K562 (cell line): ENCODE results near the gene RNF19B. TPM values are rescaled to one million over a fixed set of nuclear protein-coding genes. Genes with fewer than 3 reads are reported as not detected.

Source experiments
- ETV6 ChIP-seq, 3 experiments: fragments of 150-350 bp in 1 of 3; sonication (generic) in 1 of 3; formaldehyde crosslinking in 1 of 3; IDR thresholded peaks; 2 replicates each; pipeline versions ENCODE4 v1.6.1 to v1.8.0; 2014 to 2022; ENCODE audit warnings: borderline replicate concordance in 2 of 3, low read depth in 2 of 3, antibody characterized with exemption in 1 of 3, low read length in 1 of 3, mild to moderate bottlenecking in 1 of 3, missing genetic modification reagents in 1 of 3
- EWSR1 ChIP-seq: fragments of 450-650 bp; IDR thresholded peaks from 2 replicates; pipeline ENCODE4 v1.6.1; 2018; ENCODE audit warnings: borderline replicate concordance, mild to moderate bottlenecking, low read depth, moderate library complexity; ENCODE audit not compliant: partially characterized antibody
- ILK ChIP-seq: fragments of 450-650 bp; IDR thresholded peaks from 2 replicates; pipeline ENCODE4 v1.6.1; 2016; ENCODE audit warnings: missing genetic modification characterization, low read depth, mild to moderate bottlenecking, missing compliant biosample characterization, moderate library complexity, borderline replicate concordance
- KDM1A ChIP-seq, 2 experiments: fragments of 450-650 bp; IDR thresholded peaks; 2 replicates each; pipeline ENCODE4 v1.6.1; 2016; ENCODE audit warnings: mild to moderate bottlenecking in 2 of 2
- LEF1 ChIP-seq: fragments of 450-650 bp; IDR thresholded peaks from 2 replicates; pipeline ENCODE4 v1.6.1; 2016; ENCODE audit warnings: mild to moderate bottlenecking
- NCOA1 ChIP-seq: fragments of 450-650 bp; IDR thresholded peaks from 2 replicates; pipeline ENCODE4 v1.6.1; 2016; ENCODE audit warnings: low read depth
- NR2F6 ChIP-seq: fragments of 450-650 bp; formaldehyde crosslinking; IDR thresholded peaks from 2 replicates; pipeline ENCODE4 v1.4.0; 2020; ENCODE audit warnings: mild to moderate bottlenecking
- NRF1 ChIP-seq, 2 experiments: fragments of 450-650 bp; IDR thresholded peaks in 1 of 2; conservative IDR thresholded peaks in 1 of 2; 2 replicates each; pipeline ENCODE4 v1.6.1; 2014; ENCODE audit warnings: mild to moderate bottlenecking in 2 of 2
- POLR2AphosphoS5 ChIP-seq: IDR thresholded peaks from 2 replicates; pipeline ENCODE4 v1.6.1; 2011; ENCODE audit warnings: mild to moderate bottlenecking, low read depth, low read length, moderate library complexity; ENCODE audit not compliant: control insufficient read depth, insufficient read depth
- POLR2B ChIP-seq: fragments of 450-650 bp; IDR thresholded peaks from 2 replicates; pipeline ENCODE4 v1.6.1; 2018; ENCODE audit warnings: low read depth; ENCODE audit not compliant: partially characterized antibody
- PRMT5 ChIP-seq: sonication (generic); formaldehyde crosslinking; IDR thresholded peaks from 2 replicates; pipeline ENCODE4 v1.5.0; 2020; ENCODE audit warnings: missing genetic modification reagents
- U2AF1 ChIP-seq: fragments of 200-400 bp; formaldehyde crosslinking; optimal IDR thresholded peaks from 2 replicates; pipeline ENCODE3; 2017; ENCODE audit warnings: mild to moderate bottlenecking, low read depth, low read length, moderate library complexity
- YY1 ChIP-seq, 3 experiments: IDR thresholded peaks; 2 replicates each; pipeline ENCODE4 v1.6.1; 2011; ENCODE audit warnings: low read length in 2 of 3, mild to moderate bottlenecking in 2 of 3, moderate library complexity in 2 of 3, borderline replicate concordance in 1 of 3, control low read depth in 1 of 3, low read depth in 1 of 3; ENCODE audit not compliant: insufficient read depth in 3 of 3, insufficient replicate concordance in 2 of 3, control insufficient read depth in 1 of 3, insufficient read length in 1 of 3; ENCODE audit errors: extremely low read depth in 1 of 3
- ZBTB7A ChIP-seq: IDR thresholded peaks from 2 replicates; pipeline ENCODE4 v1.6.1; 2011; ENCODE audit warnings: low read depth, mild to moderate bottlenecking, low read length, moderate library complexity, borderline replicate concordance; ENCODE audit not compliant: control insufficient read depth
- ZC3H8 ChIP-seq: fragments of 450-650 bp; IDR thresholded peaks from 2 replicates; pipeline ENCODE4 v1.6.1; 2017
- ZNF384 ChIP-seq: IDR thresholded peaks from 2 replicates; pipeline ENCODE4 v1.6.1; 2012; ENCODE audit warnings: low read depth, low read length, improper control_type of control experiment
- ZNF507 ChIP-seq: conservative IDR thresholded peaks from 2 replicates; pipeline ENCODE4 v1.6.1; 2017; ENCODE audit warnings: missing genetic modification characterization, missing compliant biosample characterization
- polyA plus RNA-seq, 8 experiments: library from polyadenylated mRNA; depleted of rRNA in 4 of 8; stranded (reverse) in 5 of 8; unstranded in 3 of 8; fragments of >200 nt; fragmentation: Nextera tagmentation in 2 of 8; fragmentation: Illumina TruSeq in 1 of 8; extraction: Ambion mirVana in 2 of 8; extraction: Trizol in 1 of 8; gene quantifications; 2 replicates each; pipeline versions ENCODE4 v1.2.1 to v1.2.3, GENCODE V29; 2011 to 2014; ENCODE audit warnings: inconsistent platforms in 1 of 8, missing spikeins in 1 of 8
- total RNA-seq, 7 experiments: library from RNA; depleted of rRNA in 6 of 7; stranded (reverse); fragments of >200 nt in 6 of 7; fragmentation: Illumina TruSeq in 2 of 7; extraction: Trizol in 2 of 7; gene quantifications; 2 replicates each; pipeline versions ENCODE4 v1.2.1 to v1.2.3, GENCODE V29; 2011 to 2021; ENCODE audit warnings: low replicate concordance in 1 of 7
- TF ChIP-seq, protein P1 (sequence below): fragments of 150-350 bp; conservative IDR thresholded peaks from 2 replicates; pipeline ENCODE4 v1.6.1; 2014; ENCODE audit warnings: low read length
- TF ChIP-seq, protein P2 (sequence below): fragments of 450-650 bp; IDR thresholded peaks from 2 replicates; pipeline ENCODE4 v1.6.1; 2017; ENCODE audit warnings: antibody characterized with exemption
- TF ChIP-seq, protein P3 (sequence below): sonication (generic); formaldehyde crosslinking; IDR thresholded peaks from 2 replicates; pipeline ENCODE4 v1.8.0; 2022; ENCODE audit warnings: mild to moderate bottlenecking, low read depth, missing genetic modification reagents
- TF ChIP-seq, protein P4 (sequence below): sonication (generic); formaldehyde crosslinking; IDR thresholded peaks from 2 replicates; pipeline ENCODE4 v1.8.0; 2022; ENCODE audit warnings: mild to moderate bottlenecking, missing genetic modification reagents

The RNF19B gene
- total and polyA plus RNA-seq, 9 of the 15 experiments (the other 6 are each of a cell fraction or from before 2014, with no cell fraction given), result 2.6 to 14.9 (median 10.1) TPM

DNA sequence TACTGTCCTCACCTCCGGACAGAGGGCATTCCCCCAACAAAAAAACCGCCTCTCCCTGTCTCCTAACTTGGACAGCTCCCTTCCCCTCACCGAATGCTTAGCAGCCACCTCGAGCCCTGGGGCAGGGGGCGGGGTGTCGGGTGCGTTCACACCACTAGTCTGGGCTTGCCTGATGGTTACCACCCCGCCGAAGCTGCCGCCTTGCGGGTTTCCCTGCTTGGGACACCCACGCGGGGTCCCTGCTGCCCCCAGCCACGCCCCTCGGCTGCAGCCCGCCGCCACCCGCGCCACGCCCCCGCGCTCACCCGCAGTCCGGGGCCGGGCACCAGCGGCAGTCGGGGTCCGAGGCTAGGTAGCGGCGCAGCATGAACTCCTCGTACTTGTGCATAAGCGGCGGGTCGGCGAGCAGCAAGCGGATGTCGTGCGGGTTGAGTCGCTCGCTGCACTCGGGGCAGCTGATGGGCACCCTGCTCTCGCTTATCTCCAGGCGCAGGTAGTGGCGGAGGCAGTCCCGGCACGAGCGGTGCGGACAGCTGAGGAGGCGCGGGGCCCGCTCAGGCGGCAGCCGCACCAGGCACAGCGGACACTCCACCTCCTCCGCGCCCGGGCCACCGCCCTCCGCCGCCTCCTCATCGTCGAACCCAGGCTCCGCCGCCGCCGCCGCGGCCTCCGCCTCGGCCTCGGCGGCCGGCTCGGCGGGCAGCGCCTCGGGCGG, 706 bp downstream of the RNF19B start (continued):
- TF ChIP-seq, protein P1, sequence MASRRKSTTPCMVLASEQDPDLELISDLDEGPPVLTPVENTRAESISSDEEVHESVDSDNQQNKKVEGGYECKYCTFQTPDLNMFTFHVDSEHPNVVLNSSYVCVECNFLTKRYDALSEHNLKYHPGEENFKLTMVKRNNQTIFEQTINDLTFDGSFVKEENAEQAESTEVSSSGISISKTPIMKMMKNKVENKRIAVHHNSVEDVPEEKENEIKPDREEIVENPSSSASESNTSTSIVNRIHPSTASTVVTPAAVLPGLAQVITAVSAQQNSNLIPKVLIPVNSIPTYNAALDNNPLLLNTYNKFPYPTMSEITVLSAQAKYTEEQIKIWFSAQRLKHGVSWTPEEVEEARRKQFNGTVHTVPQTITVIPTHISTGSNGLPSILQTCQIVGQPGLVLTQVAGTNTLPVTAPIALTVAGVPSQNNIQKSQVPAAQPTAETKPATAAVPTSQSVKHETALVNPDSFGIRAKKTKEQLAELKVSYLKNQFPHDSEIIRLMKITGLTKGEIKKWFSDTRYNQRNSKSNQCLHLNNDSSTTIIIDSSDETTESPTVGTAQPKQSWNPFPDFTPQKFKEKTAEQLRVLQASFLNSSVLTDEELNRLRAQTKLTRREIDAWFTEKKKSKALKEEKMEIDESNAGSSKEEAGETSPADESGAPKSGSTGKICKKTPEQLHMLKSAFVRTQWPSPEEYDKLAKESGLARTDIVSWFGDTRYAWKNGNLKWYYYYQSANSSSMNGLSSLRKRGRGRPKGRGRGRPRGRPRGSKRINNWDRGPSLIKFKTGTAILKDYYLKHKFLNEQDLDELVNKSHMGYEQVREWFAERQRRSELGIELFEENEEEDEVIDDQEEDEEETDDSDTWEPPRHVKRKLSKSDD, result no peak
- TF ChIP-seq KDM1A (IDR thresholded peaks at IDR 0.05) (no peak), YY1 (IDR thresholded peaks at IDR 0.05; ENCODE audit: borderline replicate concordance in 1 of 3, control insufficient read depth in 1 of 3, extremely low read depth in 1 of 3, insufficient read depth in 3 of 3, insufficient read length in 1 of 3, insufficient replicate concordance in 2 of 3, low read depth in 1 of 3, low read length in 2 of 3) (no peak), ZBTB7A (peak; percentile 81), EWSR1 (no peak), NCOA1 (no peak), ZC3H8 (no peak), POLR2AphosphoS5 (no peak), U2AF1 (no peak), LEF1 (no peak), NRF1 (conservative IDR thresholded peaks at IDR 0.05 in 1 of 2, IDR thresholded peaks at IDR 0.05 in 1 of 2) (no peak; a peak in 1 of 4 replicates), NR2F6 (CRISPR knock-in tag) (no peak), PRMT5 (CRISPR knock-in tag) (no peak), ZNF384 (no peak), ILK (tag) (no peak), POLR2B (no peak), ZNF507 (tag) (no peak), ETV6 (IDR thresholded peaks at IDR 0.05; ENCODE audit: borderline replicate concordance in 1 of 2, low read depth in 2 of 2, low read length in 1 of 2) (no peak), ETV6 (CRISPR knock-in tag; IDR thresholded peaks at IDR 0.05; ENCODE audit: borderline replicate concordance) (peak; percentile 47; the same call in 1 of the 2 replicates)
- TF ChIP-seq, protein P2, sequence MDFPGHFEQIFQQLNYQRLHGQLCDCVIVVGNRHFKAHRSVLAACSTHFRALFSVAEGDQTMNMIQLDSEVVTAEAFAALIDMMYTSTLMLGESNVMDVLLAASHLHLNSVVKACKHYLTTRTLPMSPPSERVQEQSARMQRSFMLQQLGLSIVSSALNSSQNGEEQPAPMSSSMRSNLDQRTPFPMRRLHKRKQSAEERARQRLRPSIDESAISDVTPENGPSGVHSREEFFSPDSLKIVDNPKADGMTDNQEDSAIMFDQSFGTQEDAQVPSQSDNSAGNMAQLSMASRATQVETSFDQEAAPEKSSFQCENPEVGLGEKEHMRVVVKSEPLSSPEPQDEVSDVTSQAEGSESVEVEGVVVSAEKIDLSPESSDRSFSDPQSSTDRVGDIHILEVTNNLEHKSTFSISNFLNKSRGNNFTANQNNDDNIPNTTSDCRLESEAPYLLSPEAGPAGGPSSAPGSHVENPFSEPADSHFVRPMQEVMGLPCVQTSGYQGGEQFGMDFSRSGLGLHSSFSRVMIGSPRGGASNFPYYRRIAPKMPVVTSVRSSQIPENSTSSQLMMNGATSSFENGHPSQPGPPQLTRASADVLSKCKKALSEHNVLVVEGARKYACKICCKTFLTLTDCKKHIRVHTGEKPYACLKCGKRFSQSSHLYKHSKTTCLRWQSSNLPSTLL, result no peak
- TF ChIP-seq, protein P3, sequence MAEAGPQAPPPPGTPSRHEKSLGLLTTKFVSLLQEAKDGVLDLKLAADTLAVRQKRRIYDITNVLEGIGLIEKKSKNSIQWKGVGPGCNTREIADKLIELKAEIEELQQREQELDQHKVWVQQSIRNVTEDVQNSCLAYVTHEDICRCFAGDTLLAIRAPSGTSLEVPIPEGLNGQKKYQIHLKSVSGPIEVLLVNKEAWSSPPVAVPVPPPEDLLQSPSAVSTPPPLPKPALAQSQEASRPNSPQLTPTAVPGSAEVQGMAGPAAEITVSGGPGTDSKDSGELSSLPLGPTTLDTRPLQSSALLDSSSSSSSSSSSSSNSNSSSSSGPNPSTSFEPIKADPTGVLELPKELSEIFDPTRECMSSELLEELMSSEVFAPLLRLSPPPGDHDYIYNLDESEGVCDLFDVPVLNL (CRISPR knock-in tag), result no peak
- TF ChIP-seq, protein P4, sequence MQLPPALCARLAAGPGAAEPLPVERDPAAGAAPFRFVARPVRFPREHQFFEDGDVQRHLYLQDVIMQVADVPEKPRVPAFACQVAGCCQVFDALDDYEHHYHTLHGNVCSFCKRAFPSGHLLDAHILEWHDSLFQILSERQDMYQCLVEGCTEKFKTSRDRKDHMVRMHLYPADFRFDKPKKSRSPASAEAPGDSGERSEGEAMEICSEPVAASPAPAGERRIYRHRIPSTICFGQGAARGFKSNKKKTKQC (CRISPR knock-in tag), result peak; percentile 35
